ENCODE results near the gene UNC45A. TPM values are rescaled to one million over a fixed set of nuclear protein-coding genes. Genes with fewer than 3 reads are reported as not detected.

The UNC45A gene
- total and polyA plus RNA-seq, 2 of the 8 experiments (the other 6 are each of a cell fraction or from before 2014, with no cell fraction given): 74.1 to 84.2 TPM

DNA sequence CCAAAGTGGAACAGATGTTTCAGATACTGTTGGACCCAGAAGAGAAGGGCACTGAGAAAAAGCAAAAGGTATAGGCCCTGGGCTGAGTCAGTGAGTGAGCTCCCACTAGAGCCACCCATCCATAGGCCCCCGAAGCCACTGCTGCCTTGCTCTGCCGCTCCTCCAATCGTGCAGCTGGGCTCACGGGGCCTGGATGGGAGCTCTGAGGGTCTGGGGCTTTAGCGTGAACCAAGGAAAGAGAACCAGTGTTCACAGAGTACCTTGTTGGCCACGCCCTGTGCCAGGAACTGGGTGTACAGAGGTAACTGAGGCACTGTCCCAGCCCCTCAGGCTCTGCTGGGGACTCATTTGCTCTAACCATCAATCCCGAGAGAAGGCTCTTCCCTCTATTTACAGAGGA lies 4.7 kb downstream of the UNC45A start (continued):
- TF ChIP-seq SIN3A (conservative IDR thresholded peaks at IDR 0.05 in 1 of 2, IDR thresholded peaks at IDR 0.05 in 1 of 2; ENCODE audit: low read depth in 1 of 2, low read length in 2 of 2) (no peak), ZNF274 (IDR thresholded peaks at IDR 0.05; ENCODE audit: borderline replicate concordance, extremely low read depth, low read length) (no peak), SAP30 (IDR thresholded peaks at IDR 0.05; ENCODE audit: insufficient read depth, insufficient replicate concordance, low read length) (no peak), TAF1 (IDR thresholded peaks at IDR 0.05; ENCODE audit: low read depth, low read length) (no peak), CHD1 (IDR thresholded peaks at IDR 0.05; ENCODE audit: low read depth, low read length) (no peak), CREB1 (IDR thresholded peaks at IDR 0.05) (no peak), BCL11A (IDR thresholded peaks at IDR 0.05; ENCODE audit: low read depth in 2 of 2, low read length in 2 of 2) (no peak)
